CD4-positive, alpha-beta T cell (primary cell): ENCODE data around the gene DNAJC16. TPM values are rescaled to one million over a fixed set of nuclear protein-coding genes. Genes with fewer than 3 reads are reported as not detected.

Experiments
- ATAC-seq: fragments of 200-7000 bp; cut with Tn5 transposase; one replicate; pipeline ENCODE4 v1.10.0; 2022; ENCODE audit warnings: mild to moderate bottlenecking; ENCODE audit not compliant: poor library complexity
- CTCF ChIA-PET: fragments of 350-600 bp; sonication (Branson Sonifier 250); formaldehyde crosslinking; loops from one replicate; lab custom pipeline; 2021; ENCODE audit warnings: antibody characterized with exemption, inconsistent platforms; lab: Charles Lee
- POLR2A ChIA-PET: fragments of 350-600 bp; sonication (Branson Sonifier 250); formaldehyde crosslinking; loops from one replicate; lab custom pipeline; 2021; ENCODE audit warnings: antibody characterized with exemption, inconsistent platforms; lab: Charles Lee
- DNase-seq, 14 experiments: peaks; one replicate each; pipeline ENCODE4 v3.0.0-alpha.2; 2013 to 2020; ENCODE audit warnings: mixed read lengths in 2 of 14
- H3K27ac ChIP-seq, 2 donors: one replicate each; pipeline versions ENCODE4 v1.5.1 to v1.7.0; 2013; ENCODE audit warnings: low read length in 2 of 2, low read depth in 1 of 2, mild to moderate bottlenecking in 1 of 2
- H3K27me3 ChIP-seq, 2 experiments: 1 replicate in 1 of 2; 2 replicates in 1 of 2; pipeline versions ENCODE4 v1.6.1 to v1.7.0; 2013; ENCODE audit warnings: low read length in 2 of 2, control low read depth in 1 of 2, mild to moderate bottlenecking in 1 of 2, moderate library complexity in 1 of 2; ENCODE audit not compliant: insufficient read depth in 2 of 2, control insufficient read depth in 1 of 2
- H3K36me3 ChIP-seq: one replicate; pipeline ENCODE4 v1.6.1; 2013; ENCODE audit warnings: low read length, control low read depth; ENCODE audit not compliant: insufficient read depth
- H3K4me1 ChIP-seq: one replicate; pipeline ENCODE4 v1.6.1; 2013; ENCODE audit warnings: low read length, control low read depth; ENCODE audit not compliant: insufficient read depth
- H3K4me3 ChIP-seq: one replicate; pipeline ENCODE4 v1.5.1; 2013; ENCODE audit warnings: mild to moderate bottlenecking, low read length, moderate library complexity
- H3K9me3 ChIP-seq, 2 experiments: 1 replicate in 1 of 2; 2 replicates in 1 of 2; pipeline versions ENCODE4 v1.6.1 to v1.7.0; 2013; ENCODE audit warnings: low read length in 2 of 2, mild to moderate bottlenecking in 2 of 2, control low read depth in 1 of 2, moderate library complexity in 1 of 2; ENCODE audit not compliant: control insufficient read depth in 1 of 2, insufficient read depth in 1 of 2
- H3K27ac Mint-ChIP-seq: one replicate; pipeline ENCODE4 v1.8.0; 2020; ENCODE audit warnings: mixed read lengths
- H3K27me3 Mint-ChIP-seq: one replicate; pipeline ENCODE4 v1.8.0; 2021; ENCODE audit warnings: mixed read lengths
- H3K36me3 Mint-ChIP-seq: one replicate; pipeline ENCODE4 v1.8.0; 2021; ENCODE audit warnings: low read depth, mixed read lengths
- H3K4me1 Mint-ChIP-seq: one replicate; pipeline ENCODE4 v1.8.0; 2021; ENCODE audit warnings: low read depth, mixed read lengths
- H3K4me3 Mint-ChIP-seq: one replicate; pipeline ENCODE4 v1.8.0; 2020; ENCODE audit warnings: mild to moderate bottlenecking, mixed read lengths
- H3K9me3 Mint-ChIP-seq: one replicate; pipeline ENCODE4 v1.8.0; 2020; ENCODE audit warnings: mixed read lengths
- CTCF ChIP-seq: fragments of 200-600 bp; IDR thresholded peaks from one replicate; pipeline ENCODE4 v1.8.0; 2022; ENCODE audit warnings: antibody characterized with exemption, mild to moderate bottlenecking
- intact Hi-C, 2 experiments: fragments of 100-400 bp; cut with DNase I in 1 of 2; cut with micrococcal nuclease in 1 of 2; formaldehyde crosslinking; loops; one replicate each; pipeline versions ENCODE4 v1.15.1 to v1.9.0; 2023 to 2025; cut with DNase I, micrococcal nuclease
- total RNA-seq, 174 experiments: library from RNA in 2 of 174; stranded (reverse) in 2 of 174; gene quantifications; one replicate each; pipeline ENCODE4 v1.2.3 and lab custom pipeline; 2021 to 2026

The DNAJC16 gene
- total RNA-seq, 2 experiments from 2014 or later = 8.2 to 10.4 TPM

- Mint-ChIP-seq H3K4me3 (peak overlapping the region; percentile 97), H3K27ac (peak overlapping the region; percentile 89), H3K27me3 (no peaks in the 10 kb centered on the region), H3K9me3 (no peaks in the 10 kb centered on the region), H3K4me1 (peaks cover 59% of the 10 kb centered on the region), H3K36me3 (peaks cover 7% of the 10 kb centered on the region)
- H3K4me3 ChIP-seq = peak overlapping the region; percentile 91
- ATAC-seq = no peak
- peak overlapping the region; percentile 77 to 91 for H3K27ac ChIP-seq
- ChIA-PET POLR2A (interaction anchor here (0.7 to 3.3 kb wide), 6 partner anchors 14 to 91 kb away, joined by 3 to 33 read pairs (median 4); no protein-coding TSS in a partner anchor), CTCF (interaction anchor here (0.5 to 1.4 kb wide), 3 partner anchors 15 to 34 kb away, joined by 3 to 5 read pairs (median 3); no protein-coding TSS in a partner anchor)
- no peaks in the 10 kb centered on the region for H3K9me3 ChIP-seq
- intact Hi-C loops = loop anchor here (5.0 to 10.0 kb wide), 4 partner anchors 64 to 597 kb away; partner anchors contain the start of genes ARHGEF19 (in 1 of the 2), DNAJC16 (in 1 of the 2), PLEKHM2 (in 1 of the 2) and ZBTB17 (in 1 of the 2)
- peaks cover 52% of the 10 kb centered on the region for H3K4me1 ChIP-seq
- H3K27me3 ChIP-seq = no peaks in the 10 kb centered on the region
- peaks cover 6% of the 10 kb centered on the region for H3K36me3 ChIP-seq
- TF ChIP-seq CTCF = no peak
- peak in 3 of 14 experiments; percentile 23 to 37 (median 25) for DNase-seq
Measured at GRCh38 chr1:15618077-15618654, 91.5 kb downstream of the DNAJC16 start.

- no peaks in the 10 kb centered on the region for H3K9me3 ChIP-seq
- H3K27ac ChIP-seq = peak overlapping the region; percentile 77 to 91
- peak overlapping the region; percentile 91 for H3K4me3 ChIP-seq
- CTCF ChIA-PET = interaction anchor here (0.5 to 1.4 kb wide), 3 partner anchors 14 to 35 kb away, joined by 3 to 5 read pairs (median 3); no protein-coding TSS in a partner anchor
- peaks cover 7% of the 10 kb centered on the region for H3K36me3 Mint-ChIP-seq
- ATAC-seq (no peak), DNase-seq (peak in 1 of 14 experiments; percentile 17)
- peak overlapping the region; percentile 89 for H3K27ac Mint-ChIP-seq
- H3K27me3 ChIP-seq = no peaks in the 10 kb centered on the region
- H3K9me3 Mint-ChIP-seq = no peaks in the 10 kb centered on the region
- no peak for TF ChIP-seq CTCF
- peaks cover 6% of the 10 kb centered on the region for H3K36me3 ChIP-seq
- peaks cover 52% of the 10 kb centered on the region for H3K4me1 ChIP-seq
- intact Hi-C loops = loop anchor here (5.0 to 10.0 kb wide), 4 partner anchors 63 to 596 kb away; partner anchors contain the start of genes ARHGEF19 (in 1 of the 2), DNAJC16 (in 1 of the 2), PLEKHM2 (in 1 of the 2) and ZBTB17 (in 1 of the 2)
- peaks cover 59% of the 10 kb centered on the region for H3K4me1 Mint-ChIP-seq
- H3K4me3 Mint-ChIP-seq = peak overlapping the region; percentile 97
- POLR2A ChIA-PET = interaction anchor here (0.7 to 3.3 kb wide), 3 partner anchors 13 to 40 kb away, joined by 3 to 33 read pairs (median 5); no protein-coding TSS in a partner anchor
- H3K27me3 Mint-ChIP-seq = no peaks in the 10 kb centered on the region
Measured at GRCh38 chr1:15618655-15619525, 92.2 kb downstream of the DNAJC16 start.

GRCh38 chr1:15620155-15620545 is 93.5 kb downstream of the DNAJC16 start:
- H3K36me3 ChIP-seq = peaks cover 6% of the 10 kb centered on the region
- no peaks in the 10 kb centered on the region for H3K9me3 Mint-ChIP-seq
- ATAC-seq (no peak), DNase-seq (peak in 5 of 14 experiments; percentile 9 to 55 (median 27))
- peak overlapping the region in 1 of 2 donors; percentile 32 for H3K27ac ChIP-seq
- peak overlapping the region; percentile 66 for H3K4me3 Mint-ChIP-seq
- H3K36me3 Mint-ChIP-seq = peaks cover 7% of the 10 kb centered on the region
- CTCF ChIA-PET = no interaction called here
- H3K27me3 Mint-ChIP-seq = no peaks in the 10 kb centered on the region
- H3K4me3 ChIP-seq = no peak overlapping the region
- POLR2A ChIA-PET = interaction anchor here (0.8 kb wide), 2 partner anchors 16 to 41 kb away, joined by 3 read pairs; no protein-coding TSS in a partner anchor
- no peaks in the 10 kb centered on the region for H3K27me3 ChIP-seq
- H3K4me1 Mint-ChIP-seq = peaks cover 70% of the 10 kb centered on the region
- no peaks in the 10 kb centered on the region for H3K9me3 ChIP-seq
- H3K4me1 ChIP-seq = peaks cover 56% of the 10 kb centered on the region
- TF ChIP-seq CTCF = no peak
- intact Hi-C loops = no loop called here
- peak overlapping the region; percentile 89 for H3K27ac Mint-ChIP-seq
